ENCODE measurements around the gene CHMP6.

DNA sequence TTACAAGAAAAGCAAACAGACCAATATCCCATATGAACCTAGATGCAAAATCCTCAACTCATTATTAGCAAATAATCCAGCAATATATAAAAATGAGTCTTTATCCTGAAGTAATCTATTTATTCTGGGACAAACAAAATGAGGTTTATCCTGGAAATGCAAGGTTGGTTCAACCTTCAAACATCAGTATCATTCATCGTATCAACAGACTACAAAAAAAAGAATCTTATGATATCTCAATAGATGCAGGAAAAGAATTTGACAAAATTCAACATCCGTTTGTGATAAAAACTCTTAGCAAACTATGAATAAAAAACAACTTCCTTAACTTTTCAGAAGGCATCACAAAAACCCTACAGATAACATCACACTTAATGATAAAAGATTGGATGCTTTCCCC is 24.9 kb downstream of the CHMP6 start:
- TF ChIP-seq, protein P1, sequence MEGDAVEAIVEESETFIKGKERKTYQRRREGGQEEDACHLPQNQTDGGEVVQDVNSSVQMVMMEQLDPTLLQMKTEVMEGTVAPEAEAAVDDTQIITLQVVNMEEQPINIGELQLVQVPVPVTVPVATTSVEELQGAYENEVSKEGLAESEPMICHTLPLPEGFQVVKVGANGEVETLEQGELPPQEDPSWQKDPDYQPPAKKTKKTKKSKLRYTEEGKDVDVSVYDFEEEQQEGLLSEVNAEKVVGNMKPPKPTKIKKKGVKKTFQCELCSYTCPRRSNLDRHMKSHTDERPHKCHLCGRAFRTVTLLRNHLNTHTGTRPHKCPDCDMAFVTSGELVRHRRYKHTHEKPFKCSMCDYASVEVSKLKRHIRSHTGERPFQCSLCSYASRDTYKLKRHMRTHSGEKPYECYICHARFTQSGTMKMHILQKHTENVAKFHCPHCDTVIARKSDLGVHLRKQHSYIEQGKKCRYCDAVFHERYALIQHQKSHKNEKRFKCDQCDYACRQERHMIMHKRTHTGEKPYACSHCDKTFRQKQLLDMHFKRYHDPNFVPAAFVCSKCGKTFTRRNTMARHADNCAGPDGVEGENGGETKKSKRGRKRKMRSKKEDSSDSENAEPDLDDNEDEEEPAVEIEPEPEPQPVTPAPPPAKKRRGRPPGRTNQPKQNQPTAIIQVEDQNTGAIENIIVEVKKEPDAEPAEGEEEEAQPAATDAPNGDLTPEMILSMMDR (IDR thresholded peaks at IDR 0.05) = no peak
- TF ChIP-seq POLR2A (IDR thresholded peaks at IDR 0.05) = no peak

Measured in lower leg skin (tissue), 3 donors.